Heart right ventricle (tissue), 16 donors: ENCODE data around the gene ABCC4. TPM values are rescaled to one million over a fixed set of nuclear protein-coding genes. Genes with fewer than 3 reads are reported as not detected.

Source experiments
- ATAC-seq, 8 donors: fragments of 200-7000 bp; cut with Tn5 transposase; one replicate each; pipeline ENCODE4 v1.9.1; 2020; ENCODE audit warnings: mild to moderate bottlenecking in 8 of 8, moderate library complexity in 8 of 8, moderate number of reproducible peaks in 1 of 8
- DNase-seq, 2 donors: peaks; one replicate each; pipeline ENCODE4 v3.0.0-alpha.2; 2020
- H3K27ac ChIP-seq, 10 donors: fragments of 200-600 bp; sonication (generic) in 2 of 10; one replicate each; pipeline versions ENCODE4 v1.5.0 to v1.8.0; 2020 to 2022; ENCODE audit warnings: mild to moderate bottlenecking in 3 of 10
- H3K27me3 ChIP-seq, 7 donors: fragments of 200-600 bp; one replicate each; pipeline ENCODE4 v1.8.0; 2021 to 2022; ENCODE audit warnings: mild to moderate bottlenecking in 2 of 7
- H3K36me3 ChIP-seq, 9 donors: fragments of 200-600 bp; sonication (generic) in 1 of 9; one replicate each; pipeline versions ENCODE4 v1.5.0 to v1.8.0; 2020 to 2022; ENCODE audit warnings: mild to moderate bottlenecking in 2 of 9
- H3K4me1 ChIP-seq, 9 donors: fragments of 200-600 bp; sonication (generic) in 1 of 9; one replicate each; pipeline versions ENCODE4 v1.5.0 to v1.8.0; 2020 to 2022; ENCODE audit warnings: mild to moderate bottlenecking in 4 of 9
- H3K4me3 ChIP-seq, 10 donors: fragments of 200-600 bp; sonication (generic) in 2 of 10; one replicate each; pipeline versions ENCODE4 v1.5.0 to v1.8.0; 2020 to 2022; ENCODE audit warnings: mild to moderate bottlenecking in 7 of 10, moderate library complexity in 2 of 10
- H3K9me3 ChIP-seq, 11 donors: fragments of 200-600 bp in 10 of 11; sonication (generic) in 2 of 11; one replicate each; pipeline versions ENCODE4 v1.5.0 to v1.8.0; 2013 to 2022; ENCODE audit warnings: mild to moderate bottlenecking in 2 of 11, control low read depth in 1 of 11, moderate library complexity in 1 of 11
- WGBS, 2 donors: extraction: QIAGEN DNeasy Blood & Tissue Kit; methylation state at CpG; one replicate each; pipeline ENCODE4 v1.1.7; 2013; ENCODE audit warnings: inconsistent platforms in 1 of 2; 5-methylcytosine and 5-hydroxymethylcytosine counted together
- intact Hi-C, 10 donors: fragments of 100-400 bp; cut with DNase I; formaldehyde crosslinking; loops; one replicate each; pipeline versions ENCODE4 v1.11.1 to v1.14.2; 2022
- polyA plus RNA-seq, 2 donors: library from polyadenylated mRNA; stranded (reverse); fragments of 200-250 nt; gene quantifications; one replicate each; pipeline ENCODE4 v1.2.3, GENCODE V29; 2013
- total RNA-seq, 10 donors: library from RNA; stranded (reverse); fragmentation: NEBNext Ultra II Directional in 3 of 10; extraction: Animal tissue kit (Norgen Biotek cat#: 25700) in 3 of 10; gene quantifications; one replicate each; pipeline versions ENCODE4 v1.2.1 to v1.2.4, GENCODE V29; 2021 to 2023
- TF ChIP-seq, protein P1 (sequence below), 9 donors: fragments of 200-600 bp; sonication (generic) in 2 of 9; IDR thresholded peaks; one replicate each; pipeline versions ENCODE4 v1.5.0 to v1.8.0; 2021 to 2022; ENCODE audit warnings: antibody characterized with exemption in 9 of 9, mild to moderate bottlenecking in 5 of 9, moderate library complexity in 1 of 9
- donor health status: Arrhythmogenic right ventricular cardiomyopathy.
- donor health status: ischemic (EF 13 %, LVEDD 7.1; RV severe dilation, severe dysfunction).
- donor health status: healthy with polysubstance abuse.
- donor health status: DM: no; HTN: yes; CAD: no.
- donor health status: DM: no; HTN: no; CAD: no.
- donor health status: ischemic (EF 25% LVEDD 6.9; RV normal size, moderate dysfunction).
- donor health status: ischemic (EF 25% LVEDD 5.7; RV mildly dilated, moderate dysfunction).
- donor health status: healthy.
- donor health status: DM: yes; HTN: yes; CAD: no.
- donor health status: Ischemic cardiomyopathy.
- donor health status: ischemic (EF 35%, LVEDD 5.7; RV mildly dilated, moderate dysfunction).
- donor health status: nonischemic (EF 11% LVEDD 7.7; RV severe dilation, severe dysfunction).
- donor health status: DM: yes; HTN: yes; CAD: no.
- donor health status: PGD.
- donor health status: ischemic (EF 29% LVEDD 5.4; RV normal size, mild dysfunction).
- donor health status: nonischemic (EF 23%, LVEDD 6.1; RV moderate dilation, normal function).

ABCC4 gene
- total and polyA plus RNA-seq, 12 donors, result 1.1 to 6.7 (median 3.9) TPM

DNA sequence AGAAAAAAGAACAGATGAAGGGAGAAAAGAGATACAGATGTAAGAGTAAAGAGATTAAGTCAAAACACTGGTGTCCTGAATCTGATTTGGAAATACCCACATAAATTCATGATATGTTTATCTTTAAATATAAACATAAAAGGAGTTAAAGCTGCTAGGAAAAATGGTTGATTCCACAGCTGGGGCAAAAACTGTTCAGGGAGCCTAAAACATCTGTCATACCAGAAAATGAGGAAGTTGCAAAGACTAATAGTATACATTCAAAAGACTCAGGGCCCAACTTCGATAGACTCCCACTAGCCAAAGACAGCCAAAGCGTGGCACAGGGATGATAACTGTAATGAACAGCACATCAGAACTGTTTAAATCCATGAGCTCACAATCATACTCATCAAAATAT, 62.0 kb downstream of the ABCC4 start:
- ATAC-seq, result no peak
- H3K36me3 ChIP-seq, result peaks cover 0 to 2% (median 0%) of the 10 kb centered on the region in 9 donors
- TF ChIP-seq, protein P1, sequence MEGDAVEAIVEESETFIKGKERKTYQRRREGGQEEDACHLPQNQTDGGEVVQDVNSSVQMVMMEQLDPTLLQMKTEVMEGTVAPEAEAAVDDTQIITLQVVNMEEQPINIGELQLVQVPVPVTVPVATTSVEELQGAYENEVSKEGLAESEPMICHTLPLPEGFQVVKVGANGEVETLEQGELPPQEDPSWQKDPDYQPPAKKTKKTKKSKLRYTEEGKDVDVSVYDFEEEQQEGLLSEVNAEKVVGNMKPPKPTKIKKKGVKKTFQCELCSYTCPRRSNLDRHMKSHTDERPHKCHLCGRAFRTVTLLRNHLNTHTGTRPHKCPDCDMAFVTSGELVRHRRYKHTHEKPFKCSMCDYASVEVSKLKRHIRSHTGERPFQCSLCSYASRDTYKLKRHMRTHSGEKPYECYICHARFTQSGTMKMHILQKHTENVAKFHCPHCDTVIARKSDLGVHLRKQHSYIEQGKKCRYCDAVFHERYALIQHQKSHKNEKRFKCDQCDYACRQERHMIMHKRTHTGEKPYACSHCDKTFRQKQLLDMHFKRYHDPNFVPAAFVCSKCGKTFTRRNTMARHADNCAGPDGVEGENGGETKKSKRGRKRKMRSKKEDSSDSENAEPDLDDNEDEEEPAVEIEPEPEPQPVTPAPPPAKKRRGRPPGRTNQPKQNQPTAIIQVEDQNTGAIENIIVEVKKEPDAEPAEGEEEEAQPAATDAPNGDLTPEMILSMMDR (IDR thresholded peaks at IDR 0.05), result no peak
- no peak overlapping the region for H3K27ac ChIP-seq
- peaks cover 0 to 5% (median 0%) of the 10 kb centered on the region in 9 donors for H3K4me1 ChIP-seq
- H3K27me3 ChIP-seq, result no peaks in the 10 kb centered on the region
- no peak for DNase-seq
- H3K9me3 ChIP-seq, result no peaks in the 10 kb centered on the region
- intact Hi-C loops, result no loop called here
- WGBS, 2 donors, result 72 to 80% methylated on average over 2 of the region's 2 CpGs
- no peak overlapping the region for H3K4me3 ChIP-seq

DNA sequence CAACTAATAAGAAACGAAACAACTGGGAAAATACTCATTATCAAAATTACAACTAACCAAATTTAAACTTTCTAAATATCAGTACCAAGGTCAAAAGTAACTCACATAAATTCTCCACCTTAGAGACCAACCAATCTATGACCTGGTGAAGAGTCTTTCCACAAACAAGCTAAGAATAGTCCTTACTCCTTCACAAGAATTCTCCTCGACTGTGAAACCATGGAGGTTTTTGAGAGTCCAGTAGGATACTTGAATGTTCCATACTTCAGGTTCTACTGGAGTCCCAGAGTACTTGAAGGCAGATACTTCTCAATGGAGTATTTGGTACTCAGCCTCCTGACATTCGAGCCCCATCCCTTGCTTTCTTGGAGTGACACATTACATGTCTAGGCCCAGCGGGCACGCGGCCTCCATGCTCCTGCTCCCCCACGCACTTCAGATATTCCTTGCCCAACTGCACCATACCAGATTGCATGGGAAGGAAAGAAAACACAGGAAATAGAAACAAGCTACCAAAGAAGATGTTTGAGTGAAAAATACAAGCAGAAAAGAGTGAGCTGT, 63.9 kb downstream of the ABCC4 start:
- TF ChIP-seq, protein P1 (IDR thresholded peaks at IDR 0.05), result no peak
- Histone ChIP-seq H3K4me3 (no peak overlapping the region), H3K27ac (no peak overlapping the region), H3K4me1 (peaks cover 0 to 5% (median 0%) of the 10 kb centered on the region in 9 donors), H3K9me3 (no peaks in the 10 kb centered on the region), H3K36me3 (peaks cover 0 to 5% (median 0%) of the 10 kb centered on the region in 9 donors), H3K27me3 (no peaks in the 10 kb centered on the region)
- ATAC-seq, result no peak
- 92 to 97% methylated on average over 7 of the region's 7 CpGs for WGBS, 2 donors
- intact Hi-C loops, result no loop called here
- DNase-seq, result no peak

DNA sequence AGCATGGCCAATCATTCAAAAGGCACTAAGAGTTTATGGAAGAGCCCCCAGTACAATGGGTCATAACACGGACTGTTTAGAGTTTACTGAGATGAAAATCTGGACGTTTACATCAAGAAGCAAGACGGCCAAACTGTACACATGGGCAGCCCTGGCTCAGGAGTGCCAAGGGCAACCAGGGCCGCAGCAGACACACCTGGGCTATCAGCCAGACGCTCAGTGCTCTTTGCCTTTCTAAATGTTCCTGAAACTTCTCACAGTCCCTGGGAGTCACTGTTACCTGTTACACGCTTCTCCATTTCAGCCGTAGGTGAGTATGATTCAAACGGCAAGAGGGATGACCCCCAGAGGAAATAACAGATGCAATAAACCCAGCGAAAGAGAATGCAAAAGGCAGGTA, 64.5 kb downstream of the ABCC4 start:
- H3K36me3 ChIP-seq, result peaks cover 0 to 5% (median 0%) of the 10 kb centered on the region in 9 donors
- 93% methylated on average over 9 of the region's 9 CpGs for WGBS, 2 donors
- ATAC-seq, result no peak

DNA sequence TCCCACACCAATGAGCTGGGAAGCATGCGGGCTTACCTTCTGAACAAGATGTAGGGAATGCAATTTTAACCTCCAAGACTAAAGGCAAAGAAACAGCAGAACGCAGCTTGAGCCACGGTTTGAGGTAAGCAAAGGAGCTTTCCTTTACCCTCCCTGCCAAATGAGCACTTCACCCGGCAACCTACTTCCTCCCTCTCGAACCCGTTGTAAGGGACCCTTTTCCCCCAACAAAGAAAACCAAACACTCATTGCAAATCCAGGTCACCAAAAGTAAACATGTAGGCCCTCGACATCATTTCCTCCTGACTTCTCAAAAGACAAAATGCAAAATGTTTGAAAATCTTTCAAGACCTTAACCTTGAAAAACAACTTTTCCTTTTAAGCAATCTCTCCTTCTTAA, 65.3 kb downstream of the ABCC4 start:
- peaks cover 0 to 5% (median 0%) of the 10 kb centered on the region in 9 donors for H3K4me1 ChIP-seq
- H3K4me3 ChIP-seq, result no peak overlapping the region
- H3K27me3 ChIP-seq, result no peaks in the 10 kb centered on the region
- intact Hi-C loops, result no loop called here
- no peak for DNase-seq
- WGBS, 2 donors, result 66 to 67% methylated on average over 7 of the region's 7 CpGs
- no peak overlapping the region for H3K27ac ChIP-seq
- H3K36me3 ChIP-seq, result peaks cover 0 to 5% (median 0%) of the 10 kb centered on the region in 9 donors
- no peak for ATAC-seq
- no peaks in the 10 kb centered on the region for H3K9me3 ChIP-seq
- TF ChIP-seq, protein P1 (IDR thresholded peaks at IDR 0.05), result no peak

More for the DNA sequence above, 64.5 kb downstream of the ABCC4 start:
- H3K4me1 ChIP-seq, result peaks cover 0 to 5% (median 0%) of the 10 kb centered on the region in 9 donors
- no peak overlapping the region for H3K27ac ChIP-seq
- TF ChIP-seq, protein P1 (IDR thresholded peaks at IDR 0.05), result no peak
- DNase-seq, result no peak
- no peak overlapping the region for H3K4me3 ChIP-seq
- H3K9me3 ChIP-seq, result no peaks in the 10 kb centered on the region
- no peaks in the 10 kb centered on the region for H3K27me3 ChIP-seq
- intact Hi-C loops, result no loop called here
